GM12801 (cell line): ENCODE measurements around the gene IST1.

ENCODE experiments used
- TF ChIP-seq, protein P1 (sequence below): IDR thresholded peaks from one replicate; pipeline ENCODE4 v1.5.1; 2011; ENCODE audit warnings: control low read depth; ENCODE audit not compliant: insufficient read length; ENCODE audit errors: extremely low read depth

The IST1 gene

GRCh38 chr16:71933913-71934695 is 38.8 kb downstream of the IST1 start:
- TF ChIP-seq, protein P1, sequence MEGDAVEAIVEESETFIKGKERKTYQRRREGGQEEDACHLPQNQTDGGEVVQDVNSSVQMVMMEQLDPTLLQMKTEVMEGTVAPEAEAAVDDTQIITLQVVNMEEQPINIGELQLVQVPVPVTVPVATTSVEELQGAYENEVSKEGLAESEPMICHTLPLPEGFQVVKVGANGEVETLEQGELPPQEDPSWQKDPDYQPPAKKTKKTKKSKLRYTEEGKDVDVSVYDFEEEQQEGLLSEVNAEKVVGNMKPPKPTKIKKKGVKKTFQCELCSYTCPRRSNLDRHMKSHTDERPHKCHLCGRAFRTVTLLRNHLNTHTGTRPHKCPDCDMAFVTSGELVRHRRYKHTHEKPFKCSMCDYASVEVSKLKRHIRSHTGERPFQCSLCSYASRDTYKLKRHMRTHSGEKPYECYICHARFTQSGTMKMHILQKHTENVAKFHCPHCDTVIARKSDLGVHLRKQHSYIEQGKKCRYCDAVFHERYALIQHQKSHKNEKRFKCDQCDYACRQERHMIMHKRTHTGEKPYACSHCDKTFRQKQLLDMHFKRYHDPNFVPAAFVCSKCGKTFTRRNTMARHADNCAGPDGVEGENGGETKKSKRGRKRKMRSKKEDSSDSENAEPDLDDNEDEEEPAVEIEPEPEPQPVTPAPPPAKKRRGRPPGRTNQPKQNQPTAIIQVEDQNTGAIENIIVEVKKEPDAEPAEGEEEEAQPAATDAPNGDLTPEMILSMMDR, result no peak

GRCh38 chr16:71937868-71938510 is 42.7 kb downstream of the IST1 start:
- TF ChIP-seq, protein P1, result no peak

- TF ChIP-seq, protein P1, result no peak
These were observed 48.6 kb downstream of the IST1 start for GRCh38 chr16:71943887-71944286.

DNA sequence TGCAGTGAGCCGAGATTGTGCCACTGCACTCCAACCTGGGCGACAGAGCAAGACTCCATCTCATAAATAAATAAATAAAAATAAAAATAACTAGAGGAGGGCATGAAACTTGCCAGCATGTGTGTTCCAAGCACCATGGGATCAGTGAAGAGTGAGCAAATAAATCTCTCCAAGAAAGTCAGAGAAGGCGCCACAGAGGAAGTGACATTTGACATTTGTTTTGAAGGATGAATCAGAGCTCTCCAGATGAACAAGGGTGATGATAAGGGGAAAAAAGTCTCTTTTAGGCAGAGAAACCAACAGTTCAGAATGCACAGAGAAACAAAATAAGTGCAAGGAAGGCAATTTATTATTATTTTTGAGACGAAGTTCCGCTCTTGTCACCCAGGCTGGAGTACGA is 50.3 kb downstream of the IST1 start:
- TF ChIP-seq, protein P1, result no peak

DNA sequence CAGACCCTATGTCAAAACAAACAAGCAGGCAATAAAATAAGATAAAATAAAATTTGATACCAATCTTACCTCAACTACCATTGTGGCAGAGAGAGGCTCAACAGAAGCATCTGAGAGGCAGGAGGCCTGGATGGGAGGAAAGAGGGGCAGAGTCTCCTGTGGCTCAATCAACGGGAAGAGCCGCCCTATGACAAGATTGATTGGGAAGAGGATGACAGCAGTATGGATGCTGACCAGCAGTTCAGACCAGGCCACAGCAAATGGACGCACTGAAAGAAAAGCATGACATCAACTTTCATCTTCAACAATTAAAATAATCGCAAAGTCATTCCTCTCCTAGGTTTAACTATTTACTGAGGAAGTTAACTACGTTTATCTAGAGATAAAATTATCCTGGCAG is 57.5 kb downstream of the IST1 start:
- TF ChIP-seq, protein P1, result no peak

GRCh38 chr16:71954180-71954579 is 58.8 kb downstream of the IST1 start:
- TF ChIP-seq, protein P1, result no peak

DNA sequence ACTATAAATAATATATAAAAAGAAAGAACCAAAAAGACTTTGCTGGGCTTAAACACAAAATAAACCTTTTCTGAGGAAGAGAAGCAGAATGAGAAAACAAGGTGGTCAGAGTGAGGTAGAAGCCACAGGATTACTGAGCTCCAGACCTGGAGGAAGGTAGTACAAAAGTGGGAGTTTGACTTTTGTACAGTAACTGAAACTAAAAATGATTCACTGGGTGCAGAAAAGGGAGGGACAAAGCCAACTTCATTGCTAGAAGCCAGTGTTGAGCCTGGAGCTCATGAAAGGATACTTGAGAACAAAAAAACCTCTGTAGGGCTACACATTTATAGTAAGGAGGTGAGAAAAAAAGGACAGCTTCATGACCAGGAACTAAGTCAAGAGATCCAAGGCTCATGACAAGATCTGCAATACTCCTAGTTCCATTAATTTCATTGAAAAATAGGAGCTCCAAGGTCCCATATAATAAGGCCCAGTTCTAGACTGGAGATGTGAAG is 59.4 kb downstream of the IST1 start:
- TF ChIP-seq, protein P1, result no peak
